Measurements from ENCODE around the gene AFMID.
"Not testable (repeated sequence)": the region's sequence is repeated elsewhere in the genome, so short reads cannot be mapped to it uniquely, and the experiment has no call there.

The AFMID gene

DNA sequence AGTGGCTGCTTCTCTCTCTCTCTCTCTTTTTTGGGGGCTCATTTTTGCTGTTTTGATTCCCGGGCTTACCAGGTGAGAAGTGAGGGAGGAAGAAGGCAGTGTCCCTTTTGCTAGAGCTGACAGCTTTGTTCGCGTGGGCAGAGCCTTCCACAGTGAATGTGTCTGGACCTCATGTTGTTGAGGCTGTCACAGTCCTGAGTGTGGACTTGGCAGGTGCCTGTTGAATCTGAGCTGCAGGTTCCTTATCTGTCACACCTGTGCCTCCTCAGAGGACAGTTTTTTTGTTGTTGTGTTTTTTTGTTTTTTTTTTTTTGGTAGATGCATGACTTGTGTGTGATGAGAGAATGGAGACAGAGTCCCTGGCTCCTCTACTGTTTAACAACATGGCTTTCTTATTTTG lies 36.6 kb downstream of the AFMID start:
- no peak for DNase-seq (ENCODE audit: low read depth)

DNA sequence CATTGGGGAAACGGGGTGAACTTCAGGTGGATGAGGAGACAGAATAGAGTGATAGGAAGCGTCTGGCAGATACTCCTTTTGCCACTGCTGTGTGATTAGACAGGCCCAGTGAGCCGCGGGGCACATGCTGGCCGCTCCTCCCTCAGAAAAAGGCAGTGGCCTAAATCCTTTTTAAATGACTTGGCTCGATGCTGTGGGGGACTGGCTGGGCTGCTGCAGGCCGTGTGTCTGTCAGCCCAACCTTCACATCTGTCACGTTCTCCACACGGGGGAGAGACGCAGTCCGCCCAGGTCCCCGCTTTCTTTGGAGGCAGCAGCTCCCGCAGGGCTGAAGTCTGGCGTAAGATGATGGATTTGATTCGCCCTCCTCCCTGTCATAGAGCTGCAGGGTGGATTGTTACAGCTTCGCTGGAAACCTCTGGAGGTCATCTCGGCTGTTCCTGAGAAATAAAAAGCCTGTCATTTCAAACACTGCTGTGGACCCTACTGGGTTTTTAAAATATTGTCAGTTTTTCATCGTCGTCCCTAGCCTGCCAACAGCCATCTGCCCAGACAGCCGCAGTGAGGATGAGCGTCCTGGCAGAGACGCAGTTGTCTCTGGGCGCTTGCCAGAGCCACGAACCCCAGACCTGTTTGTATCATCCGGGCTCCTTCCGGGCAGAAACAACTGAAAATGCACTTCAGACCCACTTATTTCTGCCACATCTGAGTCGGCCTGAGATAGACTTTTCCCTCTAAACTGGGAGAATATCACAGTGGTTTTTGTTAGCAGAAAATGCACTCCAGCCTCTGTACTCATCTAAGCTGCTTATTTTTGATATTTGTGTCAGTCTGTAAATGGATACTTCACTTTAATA lies 37.3 kb downstream of the AFMID start:
- DNase-seq (ENCODE audit: low read depth), result no peak

DNA sequence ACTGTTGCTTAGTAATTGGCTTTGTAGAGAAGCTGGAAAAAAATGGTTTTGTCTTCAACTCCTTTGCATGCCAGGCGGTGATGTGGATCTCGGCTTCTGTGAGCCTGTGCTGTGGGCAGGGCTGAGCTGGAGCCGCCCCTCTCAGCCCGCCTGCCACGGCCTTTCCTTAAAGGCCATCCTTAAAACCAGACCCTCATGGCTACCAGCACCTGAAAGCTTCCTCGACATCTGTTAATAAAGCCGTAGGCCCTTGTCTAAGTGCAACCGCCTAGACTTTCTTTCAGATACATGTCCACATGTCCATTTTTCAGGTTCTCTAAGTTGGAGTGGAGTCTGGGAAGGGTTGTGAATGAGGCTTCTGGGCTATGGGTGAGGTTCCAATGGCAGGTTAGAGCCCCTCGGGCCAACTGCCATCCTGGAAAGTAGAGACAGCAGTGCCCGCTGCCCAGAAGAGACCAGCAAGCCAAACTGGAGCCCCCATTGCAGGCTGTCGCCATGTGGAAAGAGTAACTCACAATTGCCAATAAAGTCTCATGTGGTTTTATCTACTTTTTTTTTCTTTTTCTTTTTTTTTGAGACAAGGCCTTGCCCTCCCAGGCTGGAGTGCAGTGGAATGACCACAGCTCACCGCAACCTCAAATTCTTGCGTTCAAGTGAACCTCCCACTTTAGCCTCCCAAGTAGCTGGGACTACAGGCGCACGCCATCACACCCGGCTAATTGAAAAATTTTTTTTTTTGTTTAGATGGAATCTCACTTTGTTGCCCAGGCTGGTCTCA lies 38.1 kb downstream of the AFMID start:
- no peak for DNase-seq (ENCODE audit: low read depth)

DNA sequence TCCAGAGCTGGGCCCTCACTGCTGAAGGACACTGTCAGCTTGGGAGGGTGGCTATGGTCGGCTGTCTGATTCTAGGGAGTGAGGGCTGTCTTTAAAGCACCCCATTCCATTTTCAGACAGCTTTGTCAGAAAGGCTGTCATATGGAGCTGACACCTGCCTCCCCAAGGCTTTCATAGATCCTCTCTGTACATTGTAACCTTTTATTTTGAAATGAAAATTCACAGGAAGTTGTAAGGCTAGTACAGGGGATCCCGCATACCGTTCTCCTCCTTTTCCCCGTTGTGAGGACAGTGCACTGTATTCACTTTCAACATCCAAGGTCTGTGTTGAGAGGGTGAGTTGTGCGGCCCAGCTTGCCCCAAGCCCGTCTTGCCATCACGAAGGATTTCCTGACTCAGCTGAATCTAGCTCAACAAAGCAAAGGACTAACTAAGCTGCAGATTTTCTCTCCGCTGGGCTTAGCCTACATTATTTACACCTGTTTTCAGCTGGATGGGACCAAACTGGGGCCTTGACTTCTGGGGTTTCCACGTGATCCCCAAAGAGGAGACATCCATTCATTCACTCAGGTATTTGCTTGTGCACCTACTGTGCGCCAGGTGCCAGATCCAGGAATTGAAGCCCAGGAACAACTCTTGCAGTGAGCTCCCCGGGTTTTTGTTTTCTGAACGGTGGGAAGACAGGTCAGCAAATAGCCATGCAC lies 39.0 kb downstream of the AFMID start:
- no peak for DNase-seq (ENCODE audit: low read depth)

DNA sequence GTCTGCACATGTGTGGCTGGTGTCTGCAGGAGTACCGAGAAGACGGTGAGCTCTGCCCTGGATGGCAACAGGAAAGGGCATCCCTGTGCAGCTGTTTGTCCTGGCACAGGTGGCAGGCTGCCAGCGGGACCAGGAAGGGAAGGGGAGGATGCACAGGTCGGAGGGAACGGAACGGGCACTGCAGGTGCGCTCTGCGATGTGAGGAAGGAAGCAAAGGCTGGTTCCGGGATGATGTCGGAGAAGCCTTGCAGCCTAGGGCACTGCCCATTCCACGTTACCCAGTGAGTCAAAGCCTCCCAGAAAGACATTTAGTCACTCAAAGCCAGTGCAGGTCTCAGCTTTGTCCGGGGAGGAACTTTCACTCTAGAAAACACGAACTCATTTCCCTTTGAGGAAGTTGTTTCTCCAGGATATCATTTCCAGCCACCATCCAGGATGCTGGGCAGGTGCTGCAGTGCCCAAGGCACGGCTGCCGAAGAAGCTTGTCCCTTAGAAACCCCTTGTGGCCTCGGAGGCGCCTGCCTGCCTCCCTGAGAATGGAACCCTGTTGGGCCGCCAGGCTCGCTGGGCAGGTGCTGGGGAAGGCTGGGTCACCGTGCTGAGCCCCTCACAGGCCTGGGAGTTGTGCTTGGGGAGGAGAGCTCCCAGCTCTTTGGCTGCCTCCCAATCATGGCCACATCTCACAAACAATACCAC lies 39.7 kb downstream of the AFMID start:
- DNase-seq (ENCODE audit: low read depth), result no peak

DNA sequence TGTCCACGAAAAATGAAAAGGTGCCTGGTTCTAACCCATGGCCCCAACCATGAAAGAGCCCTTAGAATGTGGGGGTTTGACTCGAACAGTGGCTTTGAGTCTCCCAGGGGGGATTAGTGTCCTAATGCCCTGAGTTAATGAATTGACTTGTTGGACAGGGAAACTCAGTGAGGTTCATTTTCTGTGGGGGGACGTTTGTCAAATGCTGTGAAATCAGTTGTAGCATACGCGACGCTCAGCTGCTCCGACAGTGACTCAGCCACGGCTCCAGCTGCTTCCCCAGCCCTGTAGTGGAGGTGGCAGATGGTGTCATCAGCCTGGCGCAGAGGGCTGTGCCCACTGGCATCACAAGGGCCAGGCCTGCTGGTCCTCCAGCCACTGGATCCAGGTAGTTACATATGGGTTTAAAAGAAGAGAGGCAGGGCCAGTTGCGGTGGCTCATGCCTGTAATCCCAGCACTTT lies 40.3 kb downstream of the AFMID start:
- no peak for DNase-seq (ENCODE audit: low read depth)

DNA sequence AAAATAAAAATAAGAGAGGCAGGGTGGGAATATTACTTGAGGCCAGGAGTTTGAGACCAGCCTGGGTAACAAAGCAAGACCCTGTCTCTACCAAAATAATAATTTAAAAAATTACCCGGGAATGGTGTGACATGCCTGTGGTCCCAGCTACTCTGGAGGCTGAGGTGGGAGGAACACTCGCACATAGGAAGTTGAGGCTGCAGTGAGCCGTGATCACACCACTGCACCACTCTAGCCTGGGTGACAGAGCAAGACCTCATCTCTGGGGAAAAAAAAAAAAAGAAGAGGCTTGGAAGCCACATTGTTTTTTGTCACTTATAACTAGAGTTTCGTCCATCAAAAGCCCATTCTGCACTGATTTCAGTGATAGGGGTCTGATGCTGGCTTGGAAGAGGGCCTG lies 41.0 kb downstream of the AFMID start:
- no peak for DNase-seq (ENCODE audit: low read depth)

DNA sequence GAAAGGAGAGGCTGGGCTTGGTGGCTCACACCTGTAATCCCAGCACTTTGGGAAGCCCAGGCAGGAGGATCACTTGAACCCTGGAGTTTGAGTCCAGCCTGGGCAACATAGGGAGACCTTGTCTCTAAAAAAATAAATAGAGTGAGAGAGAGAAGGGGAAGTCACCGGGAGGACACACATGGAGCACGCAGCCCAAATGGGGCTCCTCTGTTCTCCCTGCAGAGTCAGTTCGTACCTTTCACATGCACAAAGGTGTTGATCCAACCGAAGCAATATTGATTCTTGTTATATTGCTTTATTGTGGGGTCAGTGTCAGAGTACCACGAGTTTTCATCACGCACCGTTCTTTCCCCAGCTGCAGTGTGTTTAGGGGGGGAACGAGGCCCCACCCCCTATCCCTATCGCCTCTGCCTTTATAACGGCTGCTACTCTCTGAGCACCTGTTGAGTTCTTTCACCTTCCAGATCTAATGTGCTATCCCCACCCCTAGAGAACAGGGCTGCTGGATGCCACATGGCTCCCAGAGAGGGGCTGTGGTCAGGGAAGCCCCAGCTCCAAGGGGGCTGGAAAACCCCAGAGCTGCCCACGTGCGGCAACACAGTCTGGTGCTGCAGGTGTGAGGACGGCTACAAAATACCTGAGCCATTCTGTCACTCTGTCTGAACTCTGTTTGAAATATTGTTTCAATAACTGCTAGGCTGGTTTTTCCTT lies 43.2 kb downstream of the AFMID start:
- DNase-seq (ENCODE audit: low read depth), result no peak

DNA sequence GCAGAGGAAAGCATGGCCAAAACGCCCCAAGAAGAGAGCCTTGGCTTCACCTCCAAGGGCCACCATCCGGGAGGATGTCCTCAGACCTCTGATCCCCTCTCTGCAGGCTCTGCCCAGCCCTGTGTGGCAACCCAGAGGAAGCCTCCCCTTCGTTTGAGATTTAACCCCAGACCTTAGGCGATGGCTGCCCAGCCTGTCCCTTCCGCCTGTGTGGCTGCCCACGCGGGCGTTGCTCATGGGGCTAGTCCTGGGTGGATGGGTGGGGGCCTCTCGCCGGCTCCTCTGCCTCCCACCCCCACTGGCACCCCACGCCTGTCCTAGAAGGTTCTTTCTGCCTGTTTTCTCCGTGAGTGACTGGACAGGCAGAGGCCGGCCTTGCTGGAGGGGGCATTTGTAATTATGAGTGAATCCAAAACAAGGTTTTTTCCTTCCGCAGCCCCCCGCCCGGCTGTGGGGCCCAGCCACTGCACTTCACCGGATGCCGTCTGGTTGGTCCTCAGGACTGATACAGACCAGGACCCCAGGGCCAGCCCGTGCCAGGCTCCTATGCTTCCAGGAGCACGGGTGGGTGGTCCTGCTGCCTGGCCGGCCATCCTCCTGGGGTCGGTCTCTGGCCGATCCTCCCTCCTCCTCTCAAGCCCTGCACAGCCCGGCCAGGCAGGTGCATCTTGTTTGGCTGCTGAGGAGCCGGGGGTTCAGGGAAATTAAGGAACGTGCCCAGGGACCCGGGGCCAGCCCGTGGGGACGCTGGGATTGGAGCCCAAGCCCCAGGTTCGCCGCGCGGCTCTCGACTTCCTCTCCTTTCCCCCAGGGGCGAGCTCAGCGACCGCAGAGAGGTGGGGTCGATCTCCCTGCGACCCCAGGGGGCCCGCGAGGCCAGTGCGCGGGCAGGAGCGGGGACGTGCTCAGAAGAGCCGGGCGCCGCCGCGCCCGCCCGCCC lies 44.1 kb downstream of the AFMID start, which contains the start of gene TMEM235:
TSS of gene TMEM235 (plus strand) at position 636 of the 940 bp plus-strand sequence. CDS start 393 bp downstream, outside the sequence.
- DNase-seq (ENCODE audit: low read depth), result no peak

DNA sequence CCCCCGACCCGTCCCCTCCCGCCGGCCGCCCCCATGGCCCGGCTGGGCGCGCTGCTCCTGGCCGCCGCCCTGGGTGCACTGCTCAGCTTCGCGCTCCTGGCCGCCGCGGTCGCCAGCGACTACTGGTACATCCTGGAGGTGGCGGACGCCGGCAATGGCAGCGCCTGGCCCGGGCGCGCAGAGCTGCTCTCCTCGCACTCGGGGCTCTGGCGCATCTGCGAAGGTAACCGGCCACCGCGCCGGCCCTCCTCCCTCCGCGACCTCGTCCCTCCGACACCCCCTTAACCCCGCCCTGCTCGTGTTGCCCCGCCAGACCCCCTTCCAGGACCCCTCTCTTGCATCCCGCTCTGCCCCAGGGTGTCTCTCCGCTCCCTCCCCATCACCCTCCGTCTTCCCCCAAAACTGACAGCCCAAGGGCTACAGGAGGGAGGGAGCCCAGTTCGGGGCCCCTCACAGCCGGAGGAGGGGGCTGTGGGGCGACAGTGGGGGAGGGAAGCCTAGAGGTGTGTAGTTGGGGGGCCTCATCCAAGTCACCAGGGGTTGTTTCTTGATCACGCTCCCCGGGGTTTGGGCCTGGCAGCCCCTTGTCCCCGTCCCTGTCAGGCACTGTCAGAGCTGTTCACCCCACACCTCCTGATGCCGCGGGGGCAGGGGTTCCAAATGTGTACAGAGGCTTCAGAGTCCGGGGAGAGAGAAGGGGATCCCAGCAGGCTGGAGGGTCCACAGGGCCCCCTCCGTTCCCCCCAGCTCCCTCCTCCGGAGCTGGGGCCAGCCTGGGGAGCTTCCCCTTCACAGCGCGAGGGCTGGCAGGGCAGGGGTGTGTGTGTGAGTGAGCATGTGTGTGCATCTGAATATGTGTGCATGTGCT lies 45.1 kb downstream of the AFMID start:
- no peak for DNase-seq (ENCODE audit: low read depth)

DNA sequence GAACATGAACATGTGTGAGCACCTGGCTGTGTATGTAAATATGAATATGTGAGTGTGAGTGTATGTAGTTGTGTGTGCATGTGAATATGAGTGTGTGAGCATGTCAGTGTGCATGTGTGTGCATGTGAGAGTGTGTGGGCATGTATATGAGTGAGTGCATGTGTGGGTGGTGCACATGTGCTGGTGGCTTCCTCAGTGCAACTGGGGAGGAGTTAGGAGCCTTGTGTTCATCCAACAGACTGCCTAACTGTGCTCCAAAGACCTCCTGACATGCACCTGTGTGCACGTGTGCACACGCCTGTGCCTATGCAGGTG lies 45.7 kb downstream of the AFMID start:
- DNase-seq (ENCODE audit: low read depth), result no peak

DNA sequence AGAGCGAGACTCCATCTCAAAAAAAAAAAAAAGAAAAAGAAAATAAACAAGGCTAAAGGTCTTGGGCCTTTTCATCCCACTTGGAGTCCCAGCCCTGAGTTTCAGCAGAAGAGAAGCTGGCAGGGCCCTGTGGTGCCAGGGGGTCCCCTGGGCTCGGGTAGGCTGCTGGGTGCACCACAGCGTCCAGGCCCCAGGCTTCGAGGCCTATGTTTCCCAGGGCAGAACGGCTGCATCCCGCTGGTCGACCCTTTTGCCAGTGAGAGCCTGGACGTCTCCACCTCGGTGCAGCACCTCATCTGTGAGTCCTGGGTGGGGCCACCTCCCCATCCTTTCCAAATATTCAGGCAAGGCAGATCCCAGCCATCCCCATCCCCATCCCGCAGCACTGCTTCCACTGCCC lies 46.5 kb downstream of the AFMID start:
- DNase-seq (ENCODE audit: low read depth), result no peak

DNA sequence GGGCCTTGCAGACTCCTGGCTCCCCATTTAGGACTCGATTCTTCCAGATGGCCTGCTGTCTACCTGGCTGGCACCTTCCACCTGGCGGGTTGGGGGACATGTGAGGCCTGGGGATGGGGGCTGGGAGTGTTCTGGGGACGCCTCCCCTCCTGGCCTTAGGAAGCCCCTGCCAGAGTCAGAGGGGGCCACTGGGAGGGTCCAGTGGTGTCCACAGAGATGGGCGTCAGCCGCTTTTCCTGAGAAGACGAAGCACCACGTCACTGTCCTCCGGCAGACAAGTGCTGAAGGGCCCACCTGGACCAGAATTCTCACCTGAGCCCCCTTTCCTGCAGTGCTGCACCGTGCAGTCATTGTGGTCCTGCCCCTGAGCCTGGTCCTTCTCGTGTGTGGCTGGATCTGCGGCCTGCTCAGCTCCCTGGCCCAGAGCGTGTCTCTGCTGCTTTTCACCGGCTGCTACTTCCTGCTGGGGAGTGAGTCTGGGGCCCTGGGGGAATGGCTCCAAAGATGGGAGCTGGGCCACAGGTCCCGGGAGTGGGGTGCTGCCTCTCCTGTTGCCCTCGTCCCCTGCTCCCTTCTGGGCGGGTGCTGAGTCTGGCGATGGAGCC lies 47.2 kb downstream of the AFMID start:
- DNase-seq (ENCODE audit: low read depth), result no peak

DNA sequence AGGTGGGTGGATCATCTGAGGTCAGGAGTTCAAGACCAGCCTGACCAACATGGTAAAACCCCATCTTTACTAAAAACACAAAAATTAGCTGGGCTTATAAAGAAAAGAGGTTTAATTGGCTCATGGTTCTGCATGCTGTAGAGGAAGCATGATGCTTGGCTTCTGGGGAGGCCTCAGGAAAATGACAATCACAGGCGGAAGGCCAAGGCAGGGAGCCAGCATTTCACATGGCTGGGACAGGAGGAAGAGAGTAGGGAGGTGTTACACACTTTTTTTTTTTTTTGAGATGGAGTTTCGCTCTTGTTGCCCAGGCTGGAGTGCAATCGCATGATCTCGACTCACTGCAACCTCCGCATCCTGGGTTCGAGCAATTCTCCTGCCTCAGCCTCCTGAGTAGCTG lies 47.9 kb downstream of the AFMID start:
- not testable (repeated sequence) for DNase-seq (ENCODE audit: low read depth)

DNA sequence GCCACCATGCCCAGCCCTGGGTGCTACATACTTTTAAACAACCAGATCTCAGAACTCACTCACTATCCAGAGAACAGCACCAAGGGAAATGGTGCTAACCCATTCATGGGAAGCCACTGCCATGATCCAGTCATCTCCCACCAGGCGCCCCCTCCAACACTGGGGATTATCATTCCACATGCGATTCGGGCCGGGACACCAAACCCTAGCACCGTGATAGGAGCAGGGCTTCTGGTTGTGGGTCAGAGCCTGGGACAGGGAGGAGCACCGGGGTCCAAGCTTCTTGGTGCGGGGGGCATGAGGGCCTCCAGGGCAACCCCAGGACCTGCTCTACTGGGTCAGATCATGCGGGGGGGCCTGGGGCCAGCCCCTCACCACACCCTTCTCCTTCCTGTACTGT lies 48.7 kb downstream of the AFMID start:
- DNase-seq (ENCODE audit: low read depth), result no peak

DNA sequence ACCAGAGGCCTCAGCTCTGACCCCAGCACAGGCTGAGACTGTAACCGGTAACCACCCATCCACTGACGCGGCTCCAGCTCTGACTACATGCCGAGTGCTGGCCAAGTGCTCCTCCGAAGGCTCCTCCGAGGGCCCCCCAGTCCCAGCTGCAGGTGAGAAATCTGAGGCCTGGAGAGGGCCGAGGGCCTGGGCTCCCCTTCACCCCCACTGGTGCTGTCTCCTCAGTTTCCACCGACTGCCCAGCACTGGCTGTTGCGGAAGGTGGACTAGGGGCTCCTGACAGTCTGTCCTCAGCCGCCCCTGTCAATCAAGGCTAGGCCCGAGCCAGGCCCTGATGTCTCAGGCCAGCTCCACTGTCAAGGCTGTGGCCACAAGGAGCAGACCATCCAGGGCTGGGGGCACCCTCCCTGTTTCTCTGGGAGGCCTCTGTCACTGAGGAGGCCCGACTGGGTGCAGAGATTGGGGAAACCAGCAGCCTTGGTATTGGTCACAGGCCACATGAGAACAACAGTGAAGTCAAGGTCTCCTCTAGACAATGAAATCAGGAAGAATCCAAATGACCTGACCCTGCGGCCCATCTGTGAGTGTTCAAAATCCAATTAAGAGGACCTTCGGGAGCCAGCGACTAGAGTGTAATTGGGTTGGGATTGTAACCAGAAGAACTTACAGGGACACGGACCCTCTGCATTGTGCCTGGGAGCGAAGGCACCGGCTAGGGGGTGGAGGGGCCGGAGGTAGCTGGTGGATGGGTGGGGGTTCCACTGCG lies 49.4 kb downstream of the AFMID start:
- no peak for DNase-seq (ENCODE audit: low read depth)

DNA sequence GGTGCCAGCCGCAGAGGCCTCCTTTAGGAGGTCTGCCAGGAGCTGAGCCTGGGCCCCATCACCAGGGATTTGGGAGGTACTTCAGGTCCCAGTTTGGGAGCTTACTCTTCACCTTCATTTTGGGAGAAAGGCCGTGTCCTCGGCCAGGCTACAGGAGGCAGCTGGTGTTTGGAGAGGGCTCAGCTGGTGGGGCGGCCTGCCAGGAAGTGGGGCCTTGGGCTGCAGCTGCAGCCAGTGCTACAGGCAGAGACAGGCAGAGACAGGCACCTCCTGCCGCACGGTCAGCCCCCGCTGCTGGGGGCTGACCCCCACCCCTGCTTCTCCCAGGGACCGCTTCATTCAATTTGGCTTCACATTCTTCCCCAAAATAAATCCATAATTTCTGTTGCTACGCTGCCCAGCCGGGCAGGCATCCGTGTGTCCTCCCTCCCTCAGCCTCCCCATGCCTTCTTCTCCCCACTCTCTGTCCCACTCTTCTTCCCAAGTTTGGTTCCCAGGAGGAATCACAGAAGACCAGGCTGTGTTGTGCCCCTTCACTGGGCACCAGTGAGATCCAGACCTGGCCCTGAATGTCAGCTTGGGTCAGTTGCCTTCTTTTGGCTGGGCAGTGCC lies 50.3 kb downstream of the AFMID start:
- DNase-seq (ENCODE audit: low read depth), result no peak
